Purkinje cell (primary cell): ENCODE results near the gene HOXA6. TPM values are rescaled to one million over a fixed set of nuclear protein-coding genes. Genes with fewer than 3 reads are reported as not detected.

ENCODE experiments used
- polyA plus RNA-seq: library from polyadenylated mRNA; unstranded; fragments of >200 nt; fragmentation: Nextera tagmentation; gene quantifications from 2 replicates; pipeline ENCODE4 v1.2.1, GENCODE V29; 2014

Gene HOXA6
- polyA plus RNA-seq, 1 donor from 2014 or later = not detected

Other genes starting within 250 kb of the HOXA6 start
- not detected in 2 replicates for gene HOXA1, start 51.8 kb downstream of the HOXA6 start, polyA plus RNA-seq
- not detected in 2 replicates for gene HOXA2, start 45.1 kb downstream of the HOXA6 start, polyA plus RNA-seq
- gene HOXA4, start 17.0 kb downstream of the HOXA6 start, polyA plus RNA-seq = not detected in 2 replicates
- gene HOXA5, start 4.1 kb downstream of the HOXA6 start, polyA plus RNA-seq = not detected in 2 replicates
- gene HOXA3, start 4.8 kb upstream of the HOXA6 start, polyA plus RNA-seq = not detected in 2 replicates
- not detected in 2 replicates for gene HOXA7, start 8.9 kb upstream of the HOXA6 start, polyA plus RNA-seq
- not detected in 2 replicates for gene HOXA9, start 17.8 kb upstream of the HOXA6 start, polyA plus RNA-seq
- not detected in 2 replicates for gene HOXA10, start 26.5 kb upstream of the HOXA6 start, polyA plus RNA-seq
- gene HOXA11, start 37.5 kb upstream of the HOXA6 start, polyA plus RNA-seq = not detected in 2 replicates
- not detected in 2 replicates for gene HOXA13, start 52.3 kb upstream of the HOXA6 start, polyA plus RNA-seq
- not detected in 2 replicates for gene EVX1, start 95.0 kb upstream of the HOXA6 start, polyA plus RNA-seq